ENCODE results near the gene POLR3C.
"Not testable (repeated sequence)": the region's sequence is repeated elsewhere in the genome, so short reads cannot be mapped to it uniquely, and the experiment has no call there.

Gene POLR3C

GRCh38 chr1:145822779-145823331, 1.1 kb upstream of the POLR3C start:
- DNase-seq (ENCODE audit: low spot score) = not testable (repeated sequence)

GRCh38 chr1:145824499-145824842, 471 bp downstream of the POLR3C start:
- DNase-seq (ENCODE audit: low spot score) = no peak

- DNase-seq (ENCODE audit: low spot score) = no peak
These were observed 2.0 kb downstream of the POLR3C start for GRCh38 chr1:145826030-145826429.

GRCh38 chr1:145827966-145828365, 4.0 kb downstream of the POLR3C start:
- DNase-seq (ENCODE audit: low spot score) = no peak

GRCh38 chr1:145828367-145829026, 4.5 kb downstream of the POLR3C start:
- no peak for DNase-seq (ENCODE audit: low spot score)

- not testable (repeated sequence) for DNase-seq (ENCODE audit: low spot score)
These were observed 6.8 kb downstream of the POLR3C start for GRCh38 chr1:145830810-145831209.

- no peak for DNase-seq (ENCODE audit: low spot score)
These were observed 13.7 kb downstream of the POLR3C start for GRCh38 chr1:145837656-145838055.

- no peak for DNase-seq (ENCODE audit: low spot score)
These were observed 19.0 kb downstream of the POLR3C start for GRCh38 chr1:145843031-145843430.

GRCh38 chr1:145845144-145845513, 21.1 kb downstream of the POLR3C start:
- no peak for DNase-seq (ENCODE audit: low spot score)

- DNase-seq (ENCODE audit: low spot score) = peak; percentile 82
These were observed 21.6 kb downstream of the POLR3C start, which contains the start of gene NUDT17 for GRCh38 chr1:145845514-145846161. TSS of gene NUDT17 (plus strand) at chr1:145845630. CDS start at chr1:145845641, 11 bp downstream.

GRCh38 chr1:145846201-145846612, 22.2 kb downstream of the POLR3C start:
- peak; percentile 65 for DNase-seq (ENCODE audit: low spot score)

GRCh38 chr1:145847827-145848226, 23.8 kb downstream of the POLR3C start:
- no peak for DNase-seq (ENCODE audit: low spot score)

GRCh38 chr1:145849356-145850160, 25.6 kb downstream of the POLR3C start:
- DNase-seq (ENCODE audit: low spot score) = no peak

GRCh38 chr1:145855426-145855948, 31.5 kb downstream of the POLR3C start:
- no peak for DNase-seq (ENCODE audit: low spot score)

GRCh38 chr1:145857170-145857569, 33.2 kb downstream of the POLR3C start:
- DNase-seq (ENCODE audit: low spot score) = no peak

- DNase-seq (ENCODE audit: low spot score) = peak; percentile 71
These were observed 34.4 kb downstream of the POLR3C start for GRCh38 chr1:145858238-145858900.

GRCh38 chr1:145858901-145859490, 35.0 kb downstream of the POLR3C start, which contains the start of gene PIAS3:
TSS of gene PIAS3 (minus strand) at chr1:145859081. CDS start at chr1:145858990, 91 bp downstream.
- DNase-seq (ENCODE audit: low spot score) = peak; percentile 91

- DNase-seq (ENCODE audit: low spot score) = peak; percentile 91
These were observed 35.6 kb downstream of the POLR3C start for GRCh38 chr1:145859491-145860023.

GRCh38 chr1:145863282-145864018, 39.5 kb downstream of the POLR3C start:
- DNase-seq (ENCODE audit: low spot score) = no peak

- no peak for DNase-seq (ENCODE audit: low spot score)
These were observed 44.2 kb downstream of the POLR3C start for GRCh38 chr1:145868232-145868631.
